Adrenal gland (tissue), 5 donors: ENCODE data around the gene CAMK2N2.
A peak's percentile ranks its signal among the peaks of the same experiment; 100 is the strongest.

Experiments used
- CTCF ChIP-seq, 6 experiments: fragments of 450-650 bp in 4 of 6; fragments of 200-600 bp in 2 of 6; sonication (generic) in 1 of 6; IDR thresholded peaks; 1 replicate in 5 of 6; 2 replicates in 1 of 6; pipeline versions ENCODE4 v1.5.1 to v1.8.0; 2016 to 2021; ENCODE audit warnings: antibody characterized with exemption in 6 of 6, mild to moderate bottlenecking in 2 of 6, moderate library complexity in 1 of 6
- POLR2A ChIP-seq, 2 donors: fragments of 450-650 bp; IDR thresholded peaks; one replicate each; pipeline ENCODE4 v1.6.1; 2017; ENCODE audit warnings: antibody characterized with exemption in 2 of 2, mild to moderate bottlenecking in 2 of 2, moderate library complexity in 1 of 2
- donor health status: DM: no; HTN: no; CAD: no.

GRCh38 chr3:184260724-184261269 lies 556 bp downstream of the CAMK2N2 start:
- TF ChIP-seq CTCF (IDR thresholded peaks at IDR 0.05) (peak in 1 of 6 experiments; percentile 5), POLR2A (IDR thresholded peaks at IDR 0.05) (peak in 1 of 2 donors; percentile 12)
